ENCODE measurements around the gene DTD2.

DNA sequence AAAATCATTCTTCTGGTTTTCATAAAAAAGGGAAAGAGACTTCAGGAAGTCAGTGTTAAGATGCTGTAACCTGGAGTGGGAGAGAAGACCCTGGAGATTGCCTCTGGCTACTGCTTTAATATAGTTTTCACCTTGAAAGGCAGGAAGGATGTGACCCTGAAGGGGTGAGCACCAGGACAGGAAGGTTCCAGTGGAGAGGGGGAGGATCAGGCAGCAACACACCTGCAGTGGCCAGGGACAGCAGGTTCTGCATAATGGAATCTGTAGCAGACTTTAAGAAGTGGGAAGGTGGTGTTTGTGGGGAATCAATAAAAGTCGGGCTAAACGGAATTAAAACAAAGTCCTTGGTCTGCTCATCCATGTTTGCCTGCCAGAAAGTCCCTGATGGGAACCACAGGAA lies 30.6 kb downstream of the DTD2 start:
- TF ChIP-seq, protein P1, sequence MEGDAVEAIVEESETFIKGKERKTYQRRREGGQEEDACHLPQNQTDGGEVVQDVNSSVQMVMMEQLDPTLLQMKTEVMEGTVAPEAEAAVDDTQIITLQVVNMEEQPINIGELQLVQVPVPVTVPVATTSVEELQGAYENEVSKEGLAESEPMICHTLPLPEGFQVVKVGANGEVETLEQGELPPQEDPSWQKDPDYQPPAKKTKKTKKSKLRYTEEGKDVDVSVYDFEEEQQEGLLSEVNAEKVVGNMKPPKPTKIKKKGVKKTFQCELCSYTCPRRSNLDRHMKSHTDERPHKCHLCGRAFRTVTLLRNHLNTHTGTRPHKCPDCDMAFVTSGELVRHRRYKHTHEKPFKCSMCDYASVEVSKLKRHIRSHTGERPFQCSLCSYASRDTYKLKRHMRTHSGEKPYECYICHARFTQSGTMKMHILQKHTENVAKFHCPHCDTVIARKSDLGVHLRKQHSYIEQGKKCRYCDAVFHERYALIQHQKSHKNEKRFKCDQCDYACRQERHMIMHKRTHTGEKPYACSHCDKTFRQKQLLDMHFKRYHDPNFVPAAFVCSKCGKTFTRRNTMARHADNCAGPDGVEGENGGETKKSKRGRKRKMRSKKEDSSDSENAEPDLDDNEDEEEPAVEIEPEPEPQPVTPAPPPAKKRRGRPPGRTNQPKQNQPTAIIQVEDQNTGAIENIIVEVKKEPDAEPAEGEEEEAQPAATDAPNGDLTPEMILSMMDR (IDR thresholded peaks at IDR 0.05) = no peak
- TF ChIP-seq POLR2AphosphoS5 (IDR thresholded peaks at IDR 0.05) (no peak), POLR2A (IDR thresholded peaks at IDR 0.05) (no peak)

All from upper lobe of left lung (tissue), 4 donors.